ENCODE results near the gene CPXCR1.
"Not testable (repeated sequence)": the region's sequence is repeated elsewhere in the genome, so short reads cannot be mapped to it uniquely, and the experiment has no call there.

GRCh38 chrX:88746215-88746614 lies 810 bp upstream of the CPXCR1 start:
- not testable (repeated sequence) for TF ChIP-seq POLR2A, CTCF (IDR thresholded peaks at IDR 0.05)
